GM19328 (cell line): ENCODE measurements around the gene PLCH1.

Source experiments
- ATAC-seq: cut with Tn5 transposase; IDR thresholded peaks from one replicate; pipeline ENCODE4 v1.9.1; 2021; ENCODE audit warnings: mild to moderate bottlenecking, moderate library complexity; ENCODE audit not compliant: unreplicated experiment

The PLCH1 gene

DNA sequence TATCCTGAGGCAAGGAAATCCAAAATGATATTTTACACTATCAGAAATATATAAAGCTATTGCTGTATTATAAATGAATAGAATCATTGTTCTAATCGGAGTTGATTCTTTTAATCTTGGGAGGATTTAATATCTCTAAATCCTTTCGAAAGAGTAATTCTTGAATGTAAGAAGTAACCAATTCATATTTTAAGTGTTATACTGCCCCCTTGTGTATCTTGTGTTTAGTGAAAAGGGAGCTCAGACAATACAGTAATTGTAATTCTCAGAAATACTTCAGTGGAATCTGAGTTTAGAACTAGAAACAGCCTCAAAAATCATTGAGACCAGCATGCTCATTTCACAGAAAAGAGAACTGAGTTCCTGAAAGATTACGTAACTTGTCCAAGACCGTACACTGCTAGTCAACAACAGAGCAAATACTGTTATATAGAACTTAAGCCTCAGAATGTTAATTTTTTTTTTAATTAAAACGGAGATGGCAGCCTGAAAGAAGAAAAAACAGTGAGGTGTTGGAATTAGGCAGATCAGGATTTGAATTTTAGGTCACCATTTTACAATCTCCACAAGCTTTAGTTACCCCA is 42.9 kb downstream of the PLCH1 start:
- no peak for ATAC-seq

DNA sequence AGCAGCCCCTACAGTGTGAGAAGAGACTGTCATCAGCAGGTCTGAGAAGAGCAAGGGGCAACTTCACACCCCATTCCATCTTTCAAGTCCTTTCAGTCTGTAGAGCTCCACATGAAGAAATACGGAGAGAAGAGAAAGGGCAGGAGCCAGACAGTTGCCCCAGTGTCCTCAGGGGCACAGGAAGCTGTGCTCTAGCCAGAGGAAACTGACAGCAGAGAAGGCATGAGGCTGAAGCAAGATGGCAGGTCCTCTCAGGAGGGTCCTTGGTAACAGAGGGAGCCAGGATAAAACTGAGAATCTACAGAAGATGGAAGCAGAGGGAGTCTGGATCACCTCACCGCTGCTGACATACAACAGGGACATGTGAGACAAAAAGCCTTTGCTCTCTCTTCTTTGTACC is 47.3 kb downstream of the PLCH1 start:
- no peak for ATAC-seq

- no peak for ATAC-seq
Observed at GRCh38 chr3:155690921-155691320, 54.0 kb downstream of the PLCH1 start.

DNA sequence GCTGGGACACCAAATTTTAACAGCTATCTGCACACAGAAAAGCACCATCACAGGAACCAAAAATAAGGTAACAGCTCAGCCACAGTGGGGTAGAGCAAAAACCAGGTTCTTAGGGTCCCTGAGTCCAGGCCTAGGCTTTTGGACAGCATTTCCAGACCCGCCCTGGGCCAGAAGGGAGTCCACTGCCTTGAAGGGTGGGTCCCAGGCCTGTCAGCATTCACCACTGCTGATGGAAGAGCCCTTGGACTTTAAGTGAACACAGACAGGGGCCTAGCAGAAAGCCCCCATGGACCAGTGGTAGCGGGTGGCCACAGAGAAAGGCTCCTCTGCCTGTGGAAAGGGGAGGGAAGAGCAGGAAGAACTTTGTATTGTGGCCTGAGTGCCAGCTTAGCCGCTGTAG is 56.4 kb downstream of the PLCH1 start:
- ATAC-seq: no peak

DNA sequence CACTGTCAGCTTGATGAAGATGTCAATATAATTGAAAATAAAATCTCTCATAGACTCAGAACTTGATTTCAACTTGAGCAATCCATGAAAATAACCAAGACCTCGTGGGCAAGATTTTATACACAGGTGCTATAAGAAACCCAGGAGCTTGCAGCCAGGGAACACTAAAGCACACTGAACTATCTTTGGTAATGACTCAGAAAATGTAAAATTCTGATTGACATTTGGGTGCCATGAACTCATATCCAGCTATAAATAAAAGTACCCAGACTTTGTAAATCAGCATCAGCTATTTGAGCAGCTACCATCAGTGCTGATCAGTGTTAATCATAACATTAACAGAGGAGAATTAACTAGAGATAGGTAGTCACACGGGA is 61.5 kb downstream of the PLCH1 start:
- no peak for ATAC-seq

- no peak for ATAC-seq
Observed at GRCh38 chr3:155682426-155683343, 62.2 kb downstream of the PLCH1 start.

GRCh38 chr3:155676252-155676981 is 68.5 kb downstream of the PLCH1 start:
- no peak for ATAC-seq

DNA sequence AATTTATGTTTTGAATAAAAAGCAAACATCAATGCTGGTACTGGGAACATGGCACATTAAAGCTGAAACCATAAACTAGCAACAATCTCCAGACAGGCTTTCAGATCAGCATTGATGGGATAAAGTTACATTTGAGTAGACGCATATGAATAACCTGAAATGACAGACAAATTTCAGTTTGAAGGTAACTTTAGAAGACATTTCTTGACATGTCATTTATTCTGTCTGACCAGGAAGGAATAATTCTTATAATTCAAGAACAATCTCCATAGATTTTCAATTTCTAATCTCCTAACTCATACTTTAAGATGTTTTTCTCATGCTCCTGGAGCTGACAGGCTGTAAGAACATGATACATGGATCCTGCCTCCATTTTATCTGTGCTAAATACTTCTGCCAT is 69.8 kb downstream of the PLCH1 start:
- ATAC-seq: no peak

GRCh38 chr3:155673421-155673820 is 71.5 kb downstream of the PLCH1 start:
- no peak for ATAC-seq

GRCh38 chr3:155670335-155670734 is 74.5 kb downstream of the PLCH1 start:
- ATAC-seq: no peak

DNA sequence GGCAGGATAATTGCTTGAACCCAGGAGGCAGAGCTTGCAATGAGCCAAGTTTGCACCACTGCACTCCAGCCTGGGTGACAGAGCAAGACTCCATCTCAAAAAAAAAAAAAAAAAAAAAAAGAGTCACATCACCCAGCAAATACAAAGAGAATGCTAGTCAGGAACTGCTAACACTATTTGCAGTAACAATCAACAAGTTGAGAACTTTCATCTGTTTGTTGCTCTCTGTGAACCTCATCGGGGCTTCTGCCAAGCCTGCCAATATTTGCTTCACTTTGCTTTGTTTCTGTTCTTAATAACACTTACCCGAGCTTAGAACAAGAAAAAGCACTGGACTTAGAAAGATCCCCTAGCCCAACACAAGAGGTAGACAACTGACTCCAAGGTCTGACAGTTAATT is 76.9 kb downstream of the PLCH1 start:
- no peak for ATAC-seq

DNA sequence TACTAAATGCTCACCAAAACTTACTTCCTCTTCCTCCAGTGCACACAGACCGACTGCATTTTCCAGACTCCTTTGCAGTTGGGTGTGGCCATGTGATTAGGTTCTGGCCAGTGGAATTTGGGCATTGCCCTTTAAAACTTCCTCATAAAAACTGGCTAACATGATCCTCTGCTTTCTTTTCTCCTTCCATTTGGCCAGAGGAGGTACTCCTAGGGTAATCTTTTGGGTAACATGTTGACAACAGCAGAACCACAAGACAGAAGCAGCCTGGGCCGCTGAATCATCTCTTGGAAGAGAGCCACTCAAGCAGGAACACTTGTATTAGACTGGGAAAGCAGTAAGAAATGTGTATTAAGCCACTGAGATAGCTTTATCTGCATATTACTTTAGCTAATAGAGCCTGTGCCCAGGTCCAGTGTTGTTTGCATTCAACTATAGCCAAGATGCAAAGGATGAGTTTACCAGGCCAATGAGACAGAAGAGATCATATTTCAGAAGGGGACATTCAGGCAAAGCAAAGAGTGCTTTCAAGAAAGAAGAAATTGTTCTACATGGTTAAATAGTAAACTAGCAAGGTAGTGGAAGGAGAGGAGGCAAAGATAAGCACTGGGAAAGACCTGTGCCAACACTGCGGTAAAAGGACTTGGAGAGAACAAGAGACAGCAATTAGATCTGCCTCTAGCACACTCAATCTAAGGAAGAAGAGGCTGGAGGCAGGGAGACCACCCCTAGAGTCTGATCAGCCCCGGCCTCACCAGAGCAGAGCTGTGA is 79.8 kb downstream of the PLCH1 start:
- no peak for ATAC-seq

- no peak for ATAC-seq
Observed at GRCh38 chr3:155663467-155664212, 81.2 kb downstream of the PLCH1 start.

DNA sequence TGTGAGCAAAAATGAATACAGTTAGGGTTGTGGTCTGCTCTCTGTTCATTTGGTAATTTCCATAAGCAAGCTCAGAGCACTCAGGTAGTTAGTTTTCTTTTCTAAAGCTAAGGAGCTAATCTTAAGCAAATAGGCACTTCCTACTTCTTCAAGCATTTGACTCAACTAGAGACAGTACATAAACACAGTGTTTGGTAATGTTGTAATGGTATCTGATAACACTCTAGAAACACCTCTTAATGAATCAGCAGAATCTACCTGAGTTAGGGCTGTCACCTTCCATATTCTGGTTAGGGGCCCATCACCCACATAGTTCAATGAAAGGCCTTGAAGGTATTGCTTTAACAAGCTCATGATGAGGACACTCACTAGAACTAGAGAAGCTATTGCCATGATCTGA is 83.1 kb downstream of the PLCH1 start:
- ATAC-seq: no peak

DNA sequence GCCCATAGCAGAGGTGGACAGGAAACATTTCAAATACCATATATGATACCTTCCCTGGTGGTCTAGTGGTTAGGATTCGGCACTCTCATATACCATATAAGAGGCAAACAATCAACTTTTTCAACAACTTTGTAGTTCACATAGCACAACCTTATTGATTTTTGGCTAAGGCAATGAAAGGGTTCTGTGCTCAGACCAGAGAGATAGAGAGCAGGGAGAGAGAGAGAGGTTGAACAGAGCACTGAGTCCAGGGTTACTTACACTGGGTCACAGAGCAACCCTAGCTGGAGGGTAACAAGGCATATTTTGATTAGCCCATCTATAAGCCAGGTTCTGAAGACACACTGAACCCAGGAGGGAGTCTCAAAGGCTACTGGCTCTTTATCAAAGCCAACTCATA is 83.8 kb downstream of the PLCH1 start:
- no peak for ATAC-seq

GRCh38 chr3:155658671-155659261 is 86.1 kb downstream of the PLCH1 start:
- no peak for ATAC-seq

DNA sequence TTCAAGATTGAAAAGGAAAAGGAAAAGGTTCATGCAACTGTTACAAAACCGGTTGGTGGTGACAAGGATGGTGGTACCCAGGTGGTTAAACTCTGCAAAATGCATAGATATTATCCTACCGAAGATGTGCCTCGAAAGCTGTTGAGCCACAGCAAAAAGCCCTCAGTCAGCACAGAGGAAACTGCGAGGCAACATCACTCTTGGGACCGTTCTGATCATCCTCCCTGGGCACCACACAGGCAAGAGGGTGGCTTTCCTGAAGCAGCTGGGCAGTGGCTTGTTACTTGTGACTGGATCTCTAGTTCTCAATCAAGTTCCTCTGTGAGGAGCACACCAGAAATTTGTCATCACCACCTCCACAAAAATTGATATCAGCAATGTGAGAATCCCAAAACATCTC is 86.9 kb downstream of the PLCH1 start:
- ATAC-seq: no peak

DNA sequence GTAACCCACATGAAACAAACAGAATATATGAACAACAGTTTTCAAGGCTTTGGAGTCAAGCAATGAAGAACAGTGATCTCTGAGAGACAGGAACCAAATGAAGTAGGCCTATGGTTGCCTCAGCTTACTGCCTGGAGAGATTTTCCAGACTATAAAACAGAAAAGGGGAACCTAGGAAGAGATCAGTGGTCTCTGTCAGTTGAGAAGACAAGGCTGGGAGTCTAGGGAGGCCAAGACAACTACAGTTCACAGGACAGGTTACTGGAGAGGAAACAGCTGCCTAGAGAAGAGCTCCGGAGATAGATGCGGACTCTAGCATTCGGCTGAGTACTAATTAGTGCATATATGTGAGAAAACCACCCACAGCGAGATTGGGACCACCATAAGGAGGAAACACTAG is 87.7 kb downstream of the PLCH1 start:
- ATAC-seq: no peak

DNA sequence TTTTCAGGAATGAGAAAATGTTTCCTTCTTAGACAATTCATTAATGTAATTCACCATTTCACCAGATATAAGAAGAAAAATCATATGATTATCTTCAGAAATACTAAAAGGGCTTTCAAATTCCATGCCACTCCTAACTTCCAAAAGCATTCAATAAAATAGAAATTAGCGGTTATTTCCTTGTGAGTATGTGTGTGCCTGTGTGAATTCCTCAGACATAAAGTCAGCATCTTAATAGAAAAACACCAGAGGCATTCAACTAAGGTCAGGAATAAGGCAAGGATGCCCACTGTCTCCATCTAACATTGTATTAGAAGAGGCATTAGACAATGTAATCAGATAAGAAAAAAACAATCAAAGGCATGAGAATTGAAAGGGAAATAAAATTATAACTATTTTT is 88.4 kb downstream of the PLCH1 start:
- no peak for ATAC-seq
